ENCODE data around the gene TERF2IP. TPM values are rescaled to one million over a fixed set of nuclear protein-coding genes. Genes with fewer than 3 reads are reported as not detected.

Gene TERF2IP
- total RNA-seq, 1 experiment from 2014 or later: 73.9 TPM

DNA sequence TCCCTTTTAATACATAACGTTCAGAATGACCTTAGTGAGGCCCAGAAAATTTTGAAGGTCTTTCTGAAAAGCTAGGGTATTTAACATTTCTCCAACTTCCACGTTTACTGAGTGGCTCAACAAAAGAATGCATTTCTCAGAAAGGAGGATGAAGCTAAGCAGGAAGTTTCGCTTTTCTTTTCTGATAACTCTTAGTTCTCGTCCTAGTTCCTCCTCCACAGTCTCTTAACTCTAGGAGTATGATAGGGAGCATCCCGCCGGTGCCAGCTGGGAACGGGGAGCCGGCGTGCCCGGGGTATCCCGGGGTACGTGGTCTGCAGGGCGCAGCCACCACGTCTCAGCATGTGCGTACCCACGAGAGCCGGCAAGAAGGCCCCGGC is 471 bp upstream of the TERF2IP start:
- TSS peak; percentile 62 for BruUV-seq (replicated peaks)
- TF ChIP-seq, protein P1, sequence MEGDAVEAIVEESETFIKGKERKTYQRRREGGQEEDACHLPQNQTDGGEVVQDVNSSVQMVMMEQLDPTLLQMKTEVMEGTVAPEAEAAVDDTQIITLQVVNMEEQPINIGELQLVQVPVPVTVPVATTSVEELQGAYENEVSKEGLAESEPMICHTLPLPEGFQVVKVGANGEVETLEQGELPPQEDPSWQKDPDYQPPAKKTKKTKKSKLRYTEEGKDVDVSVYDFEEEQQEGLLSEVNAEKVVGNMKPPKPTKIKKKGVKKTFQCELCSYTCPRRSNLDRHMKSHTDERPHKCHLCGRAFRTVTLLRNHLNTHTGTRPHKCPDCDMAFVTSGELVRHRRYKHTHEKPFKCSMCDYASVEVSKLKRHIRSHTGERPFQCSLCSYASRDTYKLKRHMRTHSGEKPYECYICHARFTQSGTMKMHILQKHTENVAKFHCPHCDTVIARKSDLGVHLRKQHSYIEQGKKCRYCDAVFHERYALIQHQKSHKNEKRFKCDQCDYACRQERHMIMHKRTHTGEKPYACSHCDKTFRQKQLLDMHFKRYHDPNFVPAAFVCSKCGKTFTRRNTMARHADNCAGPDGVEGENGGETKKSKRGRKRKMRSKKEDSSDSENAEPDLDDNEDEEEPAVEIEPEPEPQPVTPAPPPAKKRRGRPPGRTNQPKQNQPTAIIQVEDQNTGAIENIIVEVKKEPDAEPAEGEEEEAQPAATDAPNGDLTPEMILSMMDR (IDR thresholded peaks at IDR 0.05; ENCODE audit: unreplicated experiment): no peak
- intact Hi-C loops (cut with micrococcal nuclease): no loop called here
- H3K36me3 Mint-ChIP-seq (ENCODE audit: insufficient read depth, unreplicated experiment): peaks cover 63% of the 10 kb centered on the region
- CTCF ChIA-PET: interaction anchor here (1.0 to 10.6 kb wide), 5 partner anchors 11 to 413 kb away, joined by 3 to 67 read pairs (median 3); no protein-coding TSS in a partner anchor
- no peaks in the 10 kb centered on the region for H3K9me3 Mint-ChIP-seq (ENCODE audit: unreplicated experiment)
- H3K4me3 Mint-ChIP-seq (ENCODE audit: unreplicated experiment): peak overlapping the region; percentile 76
- H3K27ac Mint-ChIP-seq (ENCODE audit: low read depth, unreplicated experiment): peak overlapping the region; percentile 98
- no peak for DNase-seq (ENCODE audit: unreplicated experiment)
- POLR2A ChIA-PET: interaction anchor here (0.6 to 5.7 kb wide), 34 partner anchors 8 to 1534 kb away, joined by 3 to 76 read pairs (median 5); partner anchors contain the start of genes ADAT1, CFDP1, CPHXL2 and GABARAPL2
- peaks cover 27% of the 10 kb centered on the region for H3K4me1 Mint-ChIP-seq (ENCODE audit: insufficient read depth, unreplicated experiment)
- H3K27me3 Mint-ChIP-seq (ENCODE audit: insufficient read depth, unreplicated experiment): no peaks in the 10 kb centered on the region

GRCh38 chr16:75648265-75649076 is 898 bp downstream of the TERF2IP start:
- peaks cover 38% of the 10 kb centered on the region for H3K4me1 Mint-ChIP-seq (ENCODE audit: insufficient read depth, unreplicated experiment)
- POLR2A ChIA-PET: interaction anchor here (0.5 to 5.7 kb wide), 38 partner anchors 9 to 1523 kb away, joined by 3 to 76 read pairs (median 4); partner anchors contain the start of genes ADAT1, CFDP1, CPHXL2 and GABARAPL2
- peak overlapping the region; percentile 76 for H3K4me3 Mint-ChIP-seq (ENCODE audit: unreplicated experiment)
- peaks cover 50% of the 10 kb centered on the region for H3K36me3 Mint-ChIP-seq (ENCODE audit: insufficient read depth, unreplicated experiment)
- intact Hi-C loops (cut with micrococcal nuclease): loop anchor here (1.0 to 2.0 kb wide), 2 partner anchors 106 to 116 kb away; no protein-coding TSS in a partner anchor
- DNase-seq (ENCODE audit: unreplicated experiment): peak; percentile 76
- CTCF ChIA-PET: interaction anchor here (0.6 to 10.6 kb wide), 9 partner anchors 12 to 1524 kb away, joined by 3 to 67 read pairs (median 4); no protein-coding TSS in a partner anchor
- BruUV-seq (replicated peaks): no TSS peak
- H3K9me3 Mint-ChIP-seq (ENCODE audit: unreplicated experiment): no peaks in the 10 kb centered on the region
- TF ChIP-seq, protein P1 (IDR thresholded peaks at IDR 0.05; ENCODE audit: unreplicated experiment): no peak
- H3K27ac Mint-ChIP-seq (ENCODE audit: low read depth, unreplicated experiment): peak overlapping the region; percentile 98
- no peaks in the 10 kb centered on the region for H3K27me3 Mint-ChIP-seq (ENCODE audit: insufficient read depth, unreplicated experiment)

DNA sequence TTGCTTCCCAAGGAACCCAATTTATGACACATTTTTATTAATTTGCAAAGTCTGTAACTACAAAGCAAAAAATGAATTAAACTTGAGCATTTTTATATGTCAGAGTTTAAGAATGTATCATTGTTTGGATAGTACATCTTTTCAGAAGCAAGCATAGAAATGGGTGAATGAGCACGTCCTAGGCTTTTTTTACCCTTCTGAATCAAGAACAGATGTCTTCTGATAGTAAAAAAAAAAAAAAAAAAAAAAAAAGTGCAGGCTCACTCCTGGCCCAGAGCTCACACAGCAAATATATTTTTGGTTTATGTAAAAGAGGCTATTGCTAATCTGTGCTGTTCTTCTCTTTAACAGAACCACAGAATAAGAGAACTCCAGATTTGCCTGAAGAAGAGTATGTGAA is 6.3 kb downstream of the TERF2IP start:
- TF ChIP-seq, protein P1 (IDR thresholded peaks at IDR 0.05; ENCODE audit: unreplicated experiment): no peak
- Mint-ChIP-seq H3K9me3 (ENCODE audit: unreplicated experiment) (no peaks in the 10 kb centered on the region), H3K36me3 (ENCODE audit: insufficient read depth, unreplicated experiment) (peaks cover 72% of the 10 kb centered on the region), H3K27ac (ENCODE audit: low read depth, unreplicated experiment) (no peak overlapping the region), H3K4me1 (ENCODE audit: insufficient read depth, unreplicated experiment) (peaks cover 49% of the 10 kb centered on the region), H3K27me3 (ENCODE audit: insufficient read depth, unreplicated experiment) (no peaks in the 10 kb centered on the region), H3K4me3 (ENCODE audit: unreplicated experiment) (no peak overlapping the region)
- ChIA-PET POLR2A (interaction anchor here (0.6 kb wide), 1 partner anchor 110 kb away, joined by 3 read pairs; no protein-coding TSS in a partner anchor), CTCF (no interaction called here)
- no TSS peak for BruUV-seq (replicated peaks)
- intact Hi-C loops (cut with micrococcal nuclease): no loop called here
- DNase-seq (ENCODE audit: unreplicated experiment): no peak

DNA sequence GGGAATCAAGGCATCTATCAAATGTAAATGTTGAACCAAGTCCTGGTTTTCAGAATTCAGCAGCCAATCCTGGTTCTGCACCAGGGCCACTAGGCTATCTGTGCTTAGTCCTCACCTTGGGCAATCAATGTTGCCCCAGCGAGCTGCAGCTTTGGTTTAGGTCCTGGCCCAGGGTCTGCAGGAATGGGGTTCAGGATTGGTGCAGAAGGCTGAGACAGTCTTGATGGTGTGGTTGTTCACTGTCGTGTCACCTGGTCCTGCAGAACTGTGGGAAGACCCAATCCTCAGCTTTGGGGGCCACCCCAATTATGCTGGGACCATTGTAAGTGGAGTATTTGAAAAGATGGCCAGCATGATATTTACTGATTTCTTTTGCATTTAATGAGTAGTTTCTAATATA is 10.6 kb downstream of the TERF2IP start:
- TF ChIP-seq, protein P1 (IDR thresholded peaks at IDR 0.05; ENCODE audit: unreplicated experiment): no peak
- peaks cover 20% of the 10 kb centered on the region for H3K4me1 Mint-ChIP-seq (ENCODE audit: insufficient read depth, unreplicated experiment)
- no TSS peak for BruUV-seq (replicated peaks)
- H3K4me3 Mint-ChIP-seq (ENCODE audit: unreplicated experiment): no peak overlapping the region
- ChIA-PET CTCF (no interaction called here), POLR2A (interaction anchor here (1.2 to 3.4 kb wide), 2 partner anchors 10 to 11 kb away, joined by 3 to 16 read pairs; partner anchors contain the start of genes KARS1 and TERF2IP)
- peaks cover 61% of the 10 kb centered on the region for H3K36me3 Mint-ChIP-seq (ENCODE audit: insufficient read depth, unreplicated experiment)
- H3K27ac Mint-ChIP-seq (ENCODE audit: low read depth, unreplicated experiment): no peak overlapping the region
- no peak for DNase-seq (ENCODE audit: unreplicated experiment)
- H3K9me3 Mint-ChIP-seq (ENCODE audit: unreplicated experiment): no peaks in the 10 kb centered on the region
- intact Hi-C loops (cut with micrococcal nuclease): no loop called here
- H3K27me3 Mint-ChIP-seq (ENCODE audit: insufficient read depth, unreplicated experiment): no peaks in the 10 kb centered on the region

All from MCF 10A (cell line).